ENCODE results near the gene BHLHE23.
A peak's percentile ranks its signal among the peaks of the same experiment; 100 is the strongest.

Gene BHLHE23

DNA sequence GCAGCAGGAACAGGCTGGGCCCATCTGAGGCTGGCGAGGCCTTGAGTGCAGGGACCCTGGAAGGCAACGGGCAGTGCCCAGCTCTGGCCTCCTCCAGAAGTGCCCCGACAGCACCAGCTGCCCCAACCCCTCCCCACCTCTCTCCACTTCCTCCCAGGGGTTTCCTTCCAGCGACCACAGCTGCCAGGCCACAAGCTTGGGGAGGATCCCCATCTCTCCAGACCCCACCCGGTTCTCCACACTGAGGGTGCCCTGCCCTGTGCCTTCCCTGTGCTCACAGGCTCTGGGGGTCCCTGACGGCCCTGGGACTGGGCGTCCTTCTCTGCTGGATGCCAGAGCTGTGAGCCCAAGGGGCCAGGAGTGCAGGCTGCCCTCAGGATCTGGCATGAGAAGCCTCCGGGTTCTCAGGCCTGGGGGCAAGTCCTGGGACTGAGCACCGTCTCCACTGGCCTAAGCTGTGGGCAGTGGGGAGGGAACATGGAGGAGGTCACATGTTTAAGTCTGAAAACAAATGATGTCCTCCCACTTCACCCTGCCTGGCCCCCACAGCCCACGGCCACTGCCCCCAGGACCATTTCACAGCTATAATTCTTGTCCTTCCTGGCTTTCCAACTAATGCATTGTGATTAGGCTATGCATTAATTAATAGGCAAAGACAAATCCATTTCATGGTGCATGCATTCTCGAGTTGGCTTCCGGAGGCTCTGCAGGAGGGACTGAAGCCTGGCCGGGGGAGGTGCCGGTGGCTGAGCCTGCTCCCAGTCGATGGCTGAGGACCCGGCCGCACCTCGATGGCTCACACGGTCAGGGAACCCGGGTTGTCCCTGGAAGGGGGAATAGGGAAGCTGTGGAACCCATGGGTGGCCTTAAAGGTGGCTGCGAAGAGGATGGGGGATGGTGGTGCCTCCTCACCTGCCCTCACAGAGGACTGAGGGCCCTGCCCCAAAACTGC lies 24.4 kb downstream of the BHLHE23 start:
- Histone ChIP-seq H3K9me3 (ENCODE audit: control insufficient read depth in 5 of 5, low read length in 5 of 5) (no peaks in the 10 kb centered on the region), H3K9ac (ENCODE audit: low read length in 5 of 5) (no peak overlapping the region), H3K4me1 (ENCODE audit: control insufficient read depth in 5 of 5, insufficient read depth in 5 of 5, low read length in 5 of 5) (peaks cover 0 to 35% (median 8%) of the 10 kb centered on the region in 5 donors), H3K27ac (ENCODE audit: low read depth, low read length) (no peak overlapping the region), H3K27me3 (ENCODE audit: control insufficient read depth in 5 of 5, insufficient read depth in 4 of 5, low read length in 5 of 5) (peaks cover 53 to 82% (median 67%) of the 10 kb centered on the region in 5 donors), H3K4me3 (ENCODE audit: low read depth in 1 of 5, low read length in 5 of 5) (peak overlapping the region in 1 of 5 donors; percentile 4), H3K36me3 (ENCODE audit: control insufficient read depth in 5 of 5, insufficient read depth in 5 of 5, low read length in 5 of 5) (no peaks in the 10 kb centered on the region)

DNA sequence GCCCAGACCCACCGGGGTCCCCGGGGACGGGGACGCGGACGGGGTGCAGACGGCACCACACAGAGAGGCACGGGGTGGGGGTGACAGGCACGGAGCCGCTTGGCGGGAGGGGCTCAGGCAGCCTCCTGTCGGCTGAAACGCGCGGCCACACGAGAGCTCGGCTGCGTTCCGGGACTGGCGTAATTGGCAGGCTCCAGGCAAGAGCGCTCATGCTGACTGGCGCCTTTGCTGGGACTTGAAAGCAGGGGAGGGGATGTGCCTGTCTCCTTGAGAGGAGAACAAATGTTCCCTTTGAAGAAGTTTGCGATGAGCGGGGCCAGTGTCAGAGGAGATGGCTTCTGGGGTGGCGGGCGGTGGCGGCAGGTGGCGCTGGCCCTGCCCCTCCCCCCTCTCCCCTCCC lies 25.8 kb downstream of the BHLHE23 start:
- Histone ChIP-seq H3K36me3 (ENCODE audit: control insufficient read depth in 5 of 5, insufficient read depth in 5 of 5, low read length in 5 of 5) (no peaks in the 10 kb centered on the region), H3K4me1 (ENCODE audit: control insufficient read depth in 5 of 5, insufficient read depth in 5 of 5, low read length in 5 of 5) (peaks cover 0 to 30% (median 8%) of the 10 kb centered on the region in 5 donors), H3K9ac (ENCODE audit: low read length in 5 of 5) (no peak overlapping the region), H3K27ac (ENCODE audit: low read depth, low read length) (no peak overlapping the region), H3K4me3 (ENCODE audit: low read depth in 1 of 5, low read length in 5 of 5) (no peak overlapping the region), H3K27me3 (ENCODE audit: control insufficient read depth in 5 of 5, insufficient read depth in 4 of 5, low read length in 5 of 5) (peaks cover 53 to 79% (median 72%) of the 10 kb centered on the region in 5 donors), H3K9me3 (ENCODE audit: control insufficient read depth in 5 of 5, low read length in 5 of 5) (no peaks in the 10 kb centered on the region)

DNA sequence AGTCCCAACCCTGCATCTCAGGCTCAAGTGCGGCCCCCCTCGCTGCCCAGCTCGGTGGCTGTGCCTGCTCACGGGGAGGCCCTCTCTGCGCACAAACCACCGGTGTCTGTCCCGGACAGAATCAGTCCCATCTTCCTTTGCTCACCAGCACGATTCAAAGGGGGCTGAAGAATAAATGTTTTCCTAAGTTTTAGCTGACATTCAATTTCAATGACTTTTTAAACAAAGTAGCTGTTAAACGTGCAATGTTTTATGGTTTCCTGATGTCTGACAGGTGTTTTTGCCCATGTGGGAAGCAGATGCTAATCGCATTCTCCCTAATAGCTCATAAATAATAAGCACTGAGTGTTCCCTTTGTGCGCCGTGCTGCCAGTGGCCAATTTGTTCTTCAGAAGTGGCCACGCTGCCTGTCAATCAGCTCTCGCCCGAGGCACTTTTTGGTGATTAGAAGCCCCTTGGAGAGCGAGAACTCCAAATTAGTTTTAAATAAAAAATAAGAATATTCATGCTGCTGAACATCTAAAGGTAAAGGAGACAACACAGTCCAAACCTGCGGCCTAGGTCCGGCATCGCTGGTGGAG lies 26.3 kb downstream of the BHLHE23 start:
- H3K4me3 ChIP-seq (ENCODE audit: low read depth in 1 of 5, low read length in 5 of 5), result no peak overlapping the region
- H3K4me1 ChIP-seq (ENCODE audit: control insufficient read depth in 5 of 5, insufficient read depth in 5 of 5, low read length in 5 of 5), result peaks cover 0 to 28% (median 8%) of the 10 kb centered on the region in 5 donors
- H3K9me3 ChIP-seq (ENCODE audit: control insufficient read depth in 5 of 5, low read length in 5 of 5), result no peaks in the 10 kb centered on the region
- peaks cover 53 to 77% (median 74%) of the 10 kb centered on the region in 5 donors for H3K27me3 ChIP-seq (ENCODE audit: control insufficient read depth in 5 of 5, insufficient read depth in 4 of 5, low read length in 5 of 5)
- no peaks in the 10 kb centered on the region for H3K36me3 ChIP-seq (ENCODE audit: control insufficient read depth in 5 of 5, insufficient read depth in 5 of 5, low read length in 5 of 5)
- H3K9ac ChIP-seq (ENCODE audit: low read length in 5 of 5), result no peak overlapping the region
- no peak overlapping the region for H3K27ac ChIP-seq (ENCODE audit: low read depth, low read length)

DNA sequence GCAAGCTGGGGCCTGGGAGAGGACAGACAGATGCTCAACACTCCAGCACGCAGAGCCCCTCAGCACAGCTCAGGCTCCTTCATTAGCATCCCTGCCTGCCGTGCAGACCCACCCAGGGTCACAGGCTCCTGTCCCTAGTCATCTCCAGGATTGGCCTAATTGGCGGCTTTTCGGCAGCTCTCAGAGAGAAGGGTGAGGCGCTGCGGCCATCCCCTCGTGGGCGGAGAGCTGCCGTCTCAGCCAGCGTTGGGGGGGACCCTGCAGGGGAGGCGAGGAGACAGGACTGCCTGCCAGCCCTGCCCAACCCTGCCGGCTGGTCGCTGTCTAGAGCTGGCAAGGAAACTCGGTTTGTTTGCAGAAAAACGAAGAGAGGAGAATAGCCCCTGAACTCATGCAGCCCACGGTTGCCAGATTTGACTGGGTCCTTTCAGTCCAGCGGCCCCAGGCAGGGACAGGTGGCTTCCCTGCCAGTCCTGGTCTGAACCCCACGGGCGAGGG lies 26.8 kb downstream of the BHLHE23 start:
- Histone ChIP-seq H3K9me3 (ENCODE audit: control insufficient read depth in 5 of 5, low read length in 5 of 5) (no peaks in the 10 kb centered on the region), H3K9ac (ENCODE audit: low read length in 5 of 5) (no peak overlapping the region), H3K4me3 (ENCODE audit: low read depth in 1 of 5, low read length in 5 of 5) (no peak overlapping the region), H3K27me3 (ENCODE audit: control insufficient read depth in 5 of 5, insufficient read depth in 4 of 5, low read length in 5 of 5) (peaks cover 59 to 79% (median 75%) of the 10 kb centered on the region in 5 donors), H3K4me1 (ENCODE audit: control insufficient read depth in 5 of 5, insufficient read depth in 5 of 5, low read length in 5 of 5) (peaks cover 0 to 28% (median 8%) of the 10 kb centered on the region in 5 donors), H3K27ac (ENCODE audit: low read depth, low read length) (no peak overlapping the region), H3K36me3 (ENCODE audit: control insufficient read depth in 5 of 5, insufficient read depth in 5 of 5, low read length in 5 of 5) (no peaks in the 10 kb centered on the region)

DNA sequence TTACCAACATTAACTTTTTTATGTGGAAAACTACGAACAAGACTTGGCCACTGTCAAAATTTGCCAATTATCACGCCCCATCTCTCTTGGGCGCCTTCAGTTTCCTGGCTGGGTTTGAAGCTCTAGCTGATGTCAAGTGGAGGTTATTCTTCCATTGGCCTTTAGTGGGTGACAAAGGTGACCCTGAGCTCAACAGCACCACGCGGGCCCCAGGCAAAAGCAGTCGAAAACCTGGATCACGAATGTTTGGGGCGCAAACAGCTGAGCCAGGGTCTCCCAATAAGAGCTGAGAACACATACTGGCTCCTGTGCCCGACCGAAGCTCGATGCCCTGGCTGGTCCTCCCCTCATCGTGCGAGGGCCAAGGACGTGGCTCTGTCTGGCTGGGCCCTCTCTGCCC lies 27.5 kb downstream of the BHLHE23 start:
- Histone ChIP-seq H3K9me3 (ENCODE audit: control insufficient read depth in 5 of 5, low read length in 5 of 5) (no peaks in the 10 kb centered on the region), H3K27ac (ENCODE audit: low read depth, low read length) (no peak overlapping the region), H3K27me3 (ENCODE audit: control insufficient read depth in 5 of 5, insufficient read depth in 4 of 5, low read length in 5 of 5) (peaks cover 65 to 85% (median 80%) of the 10 kb centered on the region in 5 donors), H3K9ac (ENCODE audit: low read length in 5 of 5) (no peak overlapping the region), H3K4me3 (ENCODE audit: low read depth in 1 of 5, low read length in 5 of 5) (no peak overlapping the region), H3K36me3 (ENCODE audit: control insufficient read depth in 5 of 5, insufficient read depth in 5 of 5, low read length in 5 of 5) (no peaks in the 10 kb centered on the region), H3K4me1 (ENCODE audit: control insufficient read depth in 5 of 5, insufficient read depth in 5 of 5, low read length in 5 of 5) (peaks cover 0 to 28% (median 8%) of the 10 kb centered on the region in 5 donors)

DNA sequence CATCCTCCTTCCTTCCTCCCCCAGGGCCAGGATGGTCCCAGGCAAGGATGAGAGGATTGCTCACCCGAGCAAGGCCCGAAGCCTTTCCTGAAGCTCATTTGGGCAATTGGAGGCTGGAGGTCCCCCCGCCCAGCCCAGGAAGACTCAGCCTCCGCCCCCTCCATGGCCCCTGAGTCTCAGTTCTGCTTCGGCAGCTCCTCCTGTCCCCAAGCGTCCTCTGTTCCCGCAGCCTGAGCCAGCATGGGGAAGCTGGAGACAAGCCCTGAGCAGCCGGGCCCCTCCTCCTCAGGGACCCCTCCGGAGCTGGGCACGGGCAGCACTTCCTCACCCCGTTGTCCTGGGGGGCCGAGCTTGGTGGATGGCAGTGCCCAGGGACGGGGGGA lies 28.2 kb downstream of the BHLHE23 start:
- H3K9ac ChIP-seq (ENCODE audit: low read length in 5 of 5), result no peak overlapping the region
- no peaks in the 10 kb centered on the region for H3K36me3 ChIP-seq (ENCODE audit: control insufficient read depth in 5 of 5, insufficient read depth in 5 of 5, low read length in 5 of 5)
- no peaks in the 10 kb centered on the region for H3K9me3 ChIP-seq (ENCODE audit: control insufficient read depth in 5 of 5, low read length in 5 of 5)
- peaks cover 0 to 28% (median 8%) of the 10 kb centered on the region in 5 donors for H3K4me1 ChIP-seq (ENCODE audit: control insufficient read depth in 5 of 5, insufficient read depth in 5 of 5, low read length in 5 of 5)
- no peak overlapping the region for H3K4me3 ChIP-seq (ENCODE audit: low read depth in 1 of 5, low read length in 5 of 5)
- no peak overlapping the region for H3K27ac ChIP-seq (ENCODE audit: low read depth, low read length)
- H3K27me3 ChIP-seq (ENCODE audit: control insufficient read depth in 5 of 5, insufficient read depth in 4 of 5, low read length in 5 of 5), result peaks cover 69 to 84% (median 79%) of the 10 kb centered on the region in 5 donors

DNA sequence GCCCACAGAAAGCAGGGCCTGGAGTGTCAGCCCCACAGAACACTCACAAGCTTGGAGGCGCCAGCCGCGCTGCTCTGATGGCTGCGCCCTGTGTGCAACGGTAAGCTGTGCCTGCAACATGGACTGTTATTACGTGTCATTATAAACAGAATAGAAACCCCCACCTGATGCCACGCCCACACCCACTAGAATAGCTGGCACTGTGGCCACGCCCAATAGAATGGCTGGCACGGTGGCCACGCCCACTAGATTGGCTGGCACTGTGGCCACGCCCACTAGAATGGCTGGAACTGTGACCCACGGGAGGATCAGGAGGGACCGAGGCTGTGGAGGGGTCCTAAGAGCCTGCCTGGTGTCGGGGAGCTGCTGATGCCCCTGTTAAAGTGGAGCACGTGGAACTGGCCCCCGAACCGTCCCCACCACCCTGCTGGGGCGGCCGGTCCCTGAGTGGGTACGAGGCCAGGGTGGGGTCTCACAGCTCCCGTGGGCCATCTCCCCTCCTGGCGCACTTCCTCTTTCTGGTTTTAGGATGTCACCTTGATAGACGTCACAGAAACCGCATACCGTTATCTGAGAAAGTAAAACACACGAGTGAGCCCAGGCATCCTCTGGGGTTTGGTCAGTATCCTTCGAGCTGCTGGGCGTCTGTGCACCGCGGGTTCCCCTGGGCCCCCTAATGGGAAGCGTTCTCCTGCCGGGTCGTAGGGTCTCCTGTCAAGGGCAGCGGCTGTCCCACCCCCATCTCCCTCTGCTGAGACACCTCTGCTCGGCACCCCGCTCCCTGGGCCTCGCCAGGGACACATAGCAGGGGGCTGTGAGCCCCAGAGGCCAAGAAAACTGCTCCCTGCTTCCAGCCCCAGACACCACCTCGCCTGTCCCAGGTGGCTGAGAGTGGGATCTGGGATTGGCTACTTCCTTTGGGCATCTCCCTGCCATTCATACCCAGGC lies 28.9 kb downstream of the BHLHE23 start:
- H3K4me1 ChIP-seq (ENCODE audit: control insufficient read depth in 5 of 5, insufficient read depth in 5 of 5, low read length in 5 of 5), result peaks cover 0 to 31% (median 12%) of the 10 kb centered on the region in 5 donors
- H3K9ac ChIP-seq (ENCODE audit: low read length in 5 of 5), result no peak overlapping the region
- peaks cover 74 to 89% (median 80%) of the 10 kb centered on the region in 5 donors for H3K27me3 ChIP-seq (ENCODE audit: control insufficient read depth in 5 of 5, insufficient read depth in 4 of 5, low read length in 5 of 5)
- H3K4me3 ChIP-seq (ENCODE audit: low read depth in 1 of 5, low read length in 5 of 5), result no peak overlapping the region
- no peak overlapping the region for H3K27ac ChIP-seq (ENCODE audit: low read depth, low read length)
- no peaks in the 10 kb centered on the region for H3K9me3 ChIP-seq (ENCODE audit: control insufficient read depth in 5 of 5, low read length in 5 of 5)
- no peaks in the 10 kb centered on the region for H3K36me3 ChIP-seq (ENCODE audit: control insufficient read depth in 5 of 5, insufficient read depth in 5 of 5, low read length in 5 of 5)

DNA sequence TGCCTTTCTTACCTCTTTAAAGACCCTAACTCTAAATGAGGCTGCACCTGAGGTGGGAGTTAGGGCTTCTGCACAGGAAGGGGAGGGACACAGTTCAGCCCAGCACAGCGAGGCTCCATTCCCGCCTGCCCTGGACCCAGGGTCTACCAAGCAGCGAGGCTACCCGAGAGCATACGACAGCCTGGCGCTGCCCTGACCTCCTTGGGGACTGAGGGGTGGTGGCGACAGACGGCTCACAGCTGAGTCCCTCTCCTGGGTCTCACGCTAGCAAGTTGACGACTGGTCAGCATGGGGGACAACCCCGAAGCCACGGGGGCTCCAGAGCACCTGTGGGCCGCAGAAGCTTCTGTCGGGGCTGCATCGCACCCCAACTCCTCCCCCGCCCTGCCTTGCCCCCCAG lies 29.9 kb downstream of the BHLHE23 start:
- Histone ChIP-seq H3K36me3 (ENCODE audit: control insufficient read depth in 5 of 5, insufficient read depth in 5 of 5, low read length in 5 of 5) (no peaks in the 10 kb centered on the region), H3K9ac (ENCODE audit: low read length in 5 of 5) (no peak overlapping the region), H3K27ac (ENCODE audit: low read depth, low read length) (no peak overlapping the region), H3K4me3 (ENCODE audit: low read depth in 1 of 5, low read length in 5 of 5) (no peak overlapping the region), H3K9me3 (ENCODE audit: control insufficient read depth in 5 of 5, low read length in 5 of 5) (no peaks in the 10 kb centered on the region), H3K4me1 (ENCODE audit: control insufficient read depth in 5 of 5, insufficient read depth in 5 of 5, low read length in 5 of 5) (peaks cover 2 to 29% (median 15%) of the 10 kb centered on the region in 5 donors), H3K27me3 (ENCODE audit: control insufficient read depth in 5 of 5, insufficient read depth in 4 of 5, low read length in 5 of 5) (peaks cover 68 to 86% (median 78%) of the 10 kb centered on the region in 5 donors)

DNA sequence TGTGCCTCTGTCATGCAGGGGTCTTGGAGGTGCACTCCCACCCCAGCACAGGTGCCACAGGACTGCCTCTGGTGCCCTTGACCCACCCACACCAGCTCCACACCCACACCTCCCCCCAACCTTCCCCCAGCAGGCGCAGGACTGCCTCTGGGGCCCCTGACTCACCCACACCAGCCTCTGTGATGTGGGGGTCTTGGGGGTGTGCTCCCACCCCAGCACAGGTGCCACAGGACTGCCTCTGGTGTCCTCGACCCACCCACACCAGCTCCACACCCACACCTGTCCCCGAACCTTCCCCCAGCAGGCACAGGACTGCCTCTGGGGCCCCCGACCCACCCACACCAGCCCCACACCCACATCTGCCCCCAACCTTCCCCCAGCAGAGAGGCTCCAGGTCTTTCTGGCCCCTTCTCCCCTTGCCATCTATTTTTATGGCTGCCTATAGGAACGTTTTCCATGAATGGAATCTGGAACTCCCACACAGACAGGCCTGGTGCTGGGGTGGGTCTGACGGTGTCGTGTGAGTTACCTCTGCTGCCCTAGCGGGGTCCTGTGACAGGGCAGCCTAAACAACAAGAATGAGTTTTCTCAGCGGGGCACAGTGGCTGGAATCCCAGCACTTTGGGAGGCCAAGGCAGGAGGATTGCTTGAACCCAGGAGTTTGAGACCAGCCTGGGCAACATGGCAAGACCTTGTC lies 30.8 kb downstream of the BHLHE23 start:
- Histone ChIP-seq H3K36me3 (ENCODE audit: control insufficient read depth in 5 of 5, insufficient read depth in 5 of 5, low read length in 5 of 5) (no peaks in the 10 kb centered on the region), H3K4me1 (ENCODE audit: control insufficient read depth in 5 of 5, insufficient read depth in 5 of 5, low read length in 5 of 5) (peaks cover 2 to 22% (median 11%) of the 10 kb centered on the region in 5 donors), H3K27me3 (ENCODE audit: control insufficient read depth in 5 of 5, insufficient read depth in 4 of 5, low read length in 5 of 5) (peaks cover 62 to 88% (median 81%) of the 10 kb centered on the region in 5 donors), H3K27ac (ENCODE audit: low read depth, low read length) (no peak overlapping the region), H3K9me3 (ENCODE audit: control insufficient read depth in 5 of 5, low read length in 5 of 5) (no peaks in the 10 kb centered on the region), H3K4me3 (ENCODE audit: low read depth in 1 of 5, low read length in 5 of 5) (no peak overlapping the region), H3K9ac (ENCODE audit: low read length in 5 of 5) (no peak overlapping the region)

Data from subcutaneous abdominal adipose tissue (tissue), 5 donors.